HPDE6-E6E7 (cell line): ENCODE results near the gene USP15.
"Not testable (repeated sequence)": the region's sequence is repeated elsewhere in the genome, so short reads cannot be mapped to it uniquely, and the experiment has no call there.

Experiments used
- DNase-seq: peaks from one replicate; pipeline ENCODE4 v3.0.0; 2011; ENCODE audit warnings: missing footprints; ENCODE audit errors: extremely low spot score

USP15 gene

GRCh38 chr12:62446754-62447452 lies 186.7 kb downstream of the USP15 start:
- no peak for DNase-seq

GRCh38 chr12:62448436-62448835 lies 188.2 kb downstream of the USP15 start:
- DNase-seq: no peak

GRCh38 chr12:62455429-62455828 lies 195.2 kb downstream of the USP15 start:
- DNase-seq: not testable (repeated sequence)

- no peak for DNase-seq
Observed at GRCh38 chr12:62458626-62459025, 198.4 kb downstream of the USP15 start.

GRCh38 chr12:62459976-62460375 lies 199.8 kb downstream of the USP15 start:
- no peak for DNase-seq

- DNase-seq: not testable (repeated sequence)
Observed at GRCh38 chr12:62461171-62461837, 201.1 kb downstream of the USP15 start.

GRCh38 chr12:62463252-62463651 lies 203.0 kb downstream of the USP15 start:
- DNase-seq: not testable (repeated sequence)
